ENCODE measurements around the gene TASP1. TPM values are rescaled to one million over a fixed set of nuclear protein-coding genes. Genes with fewer than 3 reads are reported as not detected.

The TASP1 gene
- total and polyA plus RNA-seq, 2 donors (not counting 3 experiments of a cell fraction or from before 2014, with no cell fraction given) = 3.5 to 8.9 TPM

DNA sequence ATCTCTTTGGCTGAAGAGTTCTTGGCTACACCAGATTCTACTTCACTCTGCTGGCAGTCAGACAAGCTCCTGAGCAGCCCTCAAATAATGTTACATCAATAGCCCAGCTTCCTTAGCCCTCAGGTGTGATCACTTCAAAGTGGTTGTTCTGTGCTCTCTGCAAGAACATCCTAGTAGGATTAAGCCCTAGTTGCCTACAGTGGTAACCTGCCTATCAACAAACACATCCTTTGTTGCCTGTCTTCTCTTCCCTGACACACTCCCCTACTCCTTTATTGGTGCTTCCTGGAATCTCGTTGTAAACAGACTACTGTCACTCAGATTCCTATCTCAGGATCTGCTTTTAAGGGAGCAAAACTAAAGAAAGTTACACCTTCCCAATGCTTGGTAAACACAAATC, 45.1 kb upstream of the TASP1 start:
- no peak overlapping the region for H3K9ac ChIP-seq (replicated peaks; ENCODE audit: extremely low read depth, insufficient read depth, low read length)
- H3K4me2 ChIP-seq (ENCODE audit: insufficient read depth, low read length) = no peak overlapping the region
- TF ChIP-seq, protein P1, sequence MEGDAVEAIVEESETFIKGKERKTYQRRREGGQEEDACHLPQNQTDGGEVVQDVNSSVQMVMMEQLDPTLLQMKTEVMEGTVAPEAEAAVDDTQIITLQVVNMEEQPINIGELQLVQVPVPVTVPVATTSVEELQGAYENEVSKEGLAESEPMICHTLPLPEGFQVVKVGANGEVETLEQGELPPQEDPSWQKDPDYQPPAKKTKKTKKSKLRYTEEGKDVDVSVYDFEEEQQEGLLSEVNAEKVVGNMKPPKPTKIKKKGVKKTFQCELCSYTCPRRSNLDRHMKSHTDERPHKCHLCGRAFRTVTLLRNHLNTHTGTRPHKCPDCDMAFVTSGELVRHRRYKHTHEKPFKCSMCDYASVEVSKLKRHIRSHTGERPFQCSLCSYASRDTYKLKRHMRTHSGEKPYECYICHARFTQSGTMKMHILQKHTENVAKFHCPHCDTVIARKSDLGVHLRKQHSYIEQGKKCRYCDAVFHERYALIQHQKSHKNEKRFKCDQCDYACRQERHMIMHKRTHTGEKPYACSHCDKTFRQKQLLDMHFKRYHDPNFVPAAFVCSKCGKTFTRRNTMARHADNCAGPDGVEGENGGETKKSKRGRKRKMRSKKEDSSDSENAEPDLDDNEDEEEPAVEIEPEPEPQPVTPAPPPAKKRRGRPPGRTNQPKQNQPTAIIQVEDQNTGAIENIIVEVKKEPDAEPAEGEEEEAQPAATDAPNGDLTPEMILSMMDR (IDR thresholded peaks at IDR 0.05; ENCODE audit: extremely low read depth in 1 of 2, insufficient read depth in 1 of 2, low read depth in 1 of 2, low read length in 2 of 2) = no peak
- TF ChIP-seq POLR2A (IDR thresholded peaks at IDR 0.05; ENCODE audit: low read depth, low read length) (no peak), MYC (IDR thresholded peaks at IDR 0.05; ENCODE audit: low read depth, low read length) (no peak), FOS (IDR thresholded peaks at IDR 0.05; ENCODE audit: borderline replicate concordance, insufficient read depth, low read length) (no peak), POLR2AphosphoS5 (IDR thresholded peaks at IDR 0.05; ENCODE audit: insufficient read depth, low read depth, low read length) (no peak), GATA2 (IDR thresholded peaks at IDR 0.05; ENCODE audit: insufficient read depth, insufficient read length, low read depth, low read length) (no peak), EZH2 (IDR thresholded peaks at IDR 0.05; ENCODE audit: borderline replicate concordance, low read depth, low read length, severe bottlenecking) (no peak), JUN (IDR thresholded peaks at IDR 0.05; ENCODE audit: borderline replicate concordance, insufficient read depth, insufficient read length, low read depth) (no peak)
- TF ChIP-seq, protein P2, sequence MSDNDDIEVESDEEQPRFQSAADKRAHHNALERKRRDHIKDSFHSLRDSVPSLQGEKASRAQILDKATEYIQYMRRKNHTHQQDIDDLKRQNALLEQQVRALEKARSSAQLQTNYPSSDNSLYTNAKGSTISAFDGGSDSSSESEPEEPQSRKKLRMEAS (IDR thresholded peaks at IDR 0.05; ENCODE audit: insufficient read depth, insufficient read length) = no peak
- no peaks in the 10 kb centered on the region for H3K27me3 ChIP-seq (ENCODE audit: control insufficient read depth in 2 of 2, insufficient read depth in 2 of 2, low read length in 2 of 2)
- H3K4me1 ChIP-seq (ENCODE audit: control insufficient read depth, extremely low read depth, insufficient read depth, low read length) = no peaks in the 10 kb centered on the region
- H4K20me1 ChIP-seq (replicated peaks; ENCODE audit: control insufficient read depth, extremely low read depth, insufficient read depth, low read length) = no peaks in the 10 kb centered on the region
- BruUV-seq (replicated peaks) = no TSS peak
- dilution Hi-C loops (cut with MboI; ENCODE audit: extremely low pct_ligation_motif_present, low sequenced_read_pairs) = no loop called here
- no peaks in the 10 kb centered on the region for H3K9me3 ChIP-seq (replicated peaks; ENCODE audit: control insufficient read depth, insufficient read depth, low read length)
- DNase-seq (ENCODE audit: low read depth, low spot score) = no peak
- no peaks in the 10 kb centered on the region for H3K36me3 ChIP-seq (ENCODE audit: control insufficient read depth in 2 of 2, extremely low read depth in 1 of 2, insufficient read depth in 2 of 2, low read length in 2 of 2)
- no peak overlapping the region for H3K27ac ChIP-seq (ENCODE audit: insufficient read depth, low read depth, low read length)
- H3K4me3 ChIP-seq (replicated peaks in 1 of 3; ENCODE audit: insufficient read depth in 1 of 3, low read depth in 1 of 3, low read length in 3 of 3) = no peak overlapping the region
- H2AFZ ChIP-seq (ENCODE audit: low read depth, low read length) = no peak overlapping the region
- ChIA-PET POLR2A (no interaction called here), CTCF (interaction anchor here (1.5 kb wide), 1 partner anchor 19 kb away, joined by 3 read pairs; no protein-coding TSS in a partner anchor)
- no peak for FAIRE-seq
- no peaks in the 10 kb centered on the region for H3K79me2 ChIP-seq (ENCODE audit: control insufficient read depth, insufficient read depth, low read length)
- intact Hi-C loops (cut with micrococcal nuclease) = no loop called here
- H3K9me1 ChIP-seq (replicated peaks; ENCODE audit: control insufficient read depth, extremely low read depth, insufficient read depth, low read length) = no peaks in the 10 kb centered on the region

Data from endothelial cell of umbilical vein (primary cell).